ENCODE data around the gene ZNF468. TPM values are rescaled to one million over a fixed set of nuclear protein-coding genes. Genes with fewer than 3 reads are reported as not detected.
"Not testable (repeated sequence)": the region's sequence is repeated elsewhere in the genome, so short reads cannot be mapped to it uniquely, and the experiment has no call there.

The ZNF468 gene
- total RNA-seq = 37.2 TPM

DNA sequence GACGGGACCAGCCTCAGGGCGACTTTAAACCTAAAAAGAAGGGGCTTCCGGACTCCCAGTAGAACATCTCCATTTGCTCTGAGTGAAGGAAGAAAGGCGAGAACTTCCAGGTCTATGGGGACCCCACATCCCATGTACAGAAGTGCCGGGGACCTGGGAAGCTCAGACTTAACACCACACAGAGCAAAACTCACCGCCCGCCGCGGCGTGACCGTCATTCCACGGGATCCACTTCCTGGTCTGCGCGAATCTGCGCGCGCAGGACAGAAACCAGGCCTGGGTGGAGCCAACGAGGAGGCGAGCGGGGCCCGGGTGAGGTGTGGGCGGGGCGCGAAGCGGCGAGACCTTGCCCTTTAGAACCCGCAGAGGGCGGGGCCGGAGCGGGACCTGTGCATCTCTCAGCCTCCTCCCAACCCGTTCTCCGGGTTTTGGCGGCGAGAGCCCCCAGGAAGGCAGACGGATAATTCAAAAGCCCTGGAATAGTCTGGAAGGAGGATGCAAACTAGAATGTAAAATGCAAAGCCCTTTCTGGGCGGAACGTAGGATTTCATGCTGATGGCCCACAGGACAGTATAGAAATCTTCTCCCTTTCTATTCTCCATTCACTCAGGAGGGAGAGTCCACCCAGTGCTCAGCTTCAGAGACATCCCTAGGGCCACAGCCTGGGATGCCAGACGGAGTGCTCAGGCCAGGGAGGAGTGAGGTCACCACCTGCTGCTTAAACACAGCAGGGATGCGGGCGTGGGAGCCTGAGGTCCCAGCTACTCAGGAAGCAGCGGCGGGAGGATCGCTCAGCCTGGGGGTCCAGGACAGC, at the start of gene ZNF468:
TSS of gene ZNF468 (minus strand) at position 242 of the 814 bp plus-strand sequence. CDS start 3,347 bp downstream, outside the sequence.
- DNase-seq (ENCODE audit: low spot score) = peak; percentile 71

DNA sequence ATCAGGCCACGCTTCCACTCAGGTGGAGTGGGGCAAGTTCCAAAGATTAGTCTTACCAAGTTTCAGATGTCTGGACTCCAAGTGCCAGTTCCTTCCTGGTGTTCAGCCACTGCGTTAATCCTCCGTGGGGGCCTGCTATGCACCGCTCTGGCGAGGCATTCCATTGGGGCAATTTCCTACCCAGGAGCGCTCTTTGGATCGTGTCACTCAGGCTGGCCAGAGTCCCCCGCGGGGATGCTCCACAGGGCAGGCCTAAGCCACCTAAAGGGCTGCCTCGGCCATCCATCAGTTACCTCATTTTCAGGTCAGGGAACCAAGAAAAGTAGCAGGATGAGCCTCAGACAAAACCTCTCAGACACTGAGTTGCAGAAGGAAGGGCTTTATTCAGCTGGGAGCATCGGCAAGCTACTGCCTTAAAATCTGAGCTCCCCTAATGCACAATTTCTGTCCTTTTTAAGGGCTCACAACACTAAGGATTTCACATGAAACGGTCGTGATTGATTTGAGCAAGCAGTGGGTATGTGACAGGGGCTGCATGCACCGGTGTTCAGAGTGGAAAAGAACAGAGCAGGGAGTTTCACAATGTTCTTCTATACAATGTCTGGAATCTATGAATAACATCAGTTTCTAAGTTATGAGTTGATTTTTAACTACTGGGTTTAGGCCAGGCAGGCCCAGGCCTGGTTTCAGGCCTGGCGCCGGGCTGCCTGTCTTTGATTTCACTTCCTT, 46.8 kb upstream of the ZNF468 start:
- not testable (repeated sequence) for DNase-seq (ENCODE audit: low spot score)

DNA sequence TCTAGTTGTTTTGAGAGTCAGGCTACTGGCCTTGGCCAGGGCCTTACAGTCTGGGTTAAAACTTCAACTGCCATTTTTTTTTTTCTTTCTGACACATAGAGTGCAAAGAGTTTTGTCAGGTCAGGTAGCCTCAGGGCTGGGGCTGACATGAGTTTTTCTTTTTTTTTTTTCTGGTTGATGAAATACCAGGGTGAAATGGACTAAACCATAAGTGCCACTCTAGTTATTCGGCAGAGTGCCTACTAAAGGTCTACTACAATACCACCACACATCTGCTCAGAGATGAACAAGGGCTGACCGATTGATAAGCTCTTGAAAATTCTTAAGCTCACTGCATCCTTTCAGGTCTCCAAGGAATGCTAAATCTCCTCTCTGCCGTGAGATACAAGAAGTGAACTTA, 44.4 kb upstream of the ZNF468 start:
- DNase-seq (ENCODE audit: low spot score) = no peak

DNA sequence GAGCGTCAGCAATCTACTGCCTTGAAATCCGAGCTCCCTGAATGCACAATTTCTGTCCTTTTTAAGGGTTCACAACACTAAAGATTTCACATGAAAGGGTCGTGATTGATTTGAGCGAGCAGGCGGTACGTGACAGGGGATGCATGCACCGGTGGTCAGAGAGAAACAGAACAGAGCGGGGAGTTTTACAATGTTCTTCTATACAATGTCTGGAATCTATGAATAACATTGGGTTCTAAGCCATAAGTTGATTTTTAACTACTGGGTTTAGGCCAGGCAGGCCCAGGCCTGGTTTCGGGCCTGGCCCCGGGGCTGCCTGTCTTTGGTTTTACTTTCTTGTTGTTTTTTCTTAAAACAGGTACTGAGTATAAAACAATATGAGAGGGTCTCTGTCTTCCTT, 41.2 kb upstream of the ZNF468 start:
- not testable (repeated sequence) for DNase-seq (ENCODE audit: low spot score)

DNA sequence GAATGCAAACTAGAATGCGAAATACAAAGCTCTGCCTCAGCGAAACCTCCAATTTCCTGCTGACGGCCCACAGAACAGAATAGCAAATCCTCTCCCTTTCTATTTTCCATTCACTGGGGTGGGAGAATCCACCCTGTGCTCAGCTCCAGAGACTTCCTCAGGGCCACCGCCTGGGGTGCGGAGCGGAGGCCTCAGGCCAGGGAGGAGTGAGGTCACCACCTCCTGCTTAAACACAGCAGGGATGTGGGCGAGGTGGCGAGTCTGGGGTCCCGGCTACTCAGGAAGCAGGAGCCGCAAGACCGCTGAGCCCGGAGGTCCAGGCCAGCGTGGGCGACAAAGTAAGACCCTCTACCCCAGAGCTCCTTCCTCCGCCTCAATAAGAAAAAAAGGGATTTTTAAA, 40.7 kb upstream of the ZNF468 start:
- no peak for DNase-seq (ENCODE audit: low spot score)

DNA sequence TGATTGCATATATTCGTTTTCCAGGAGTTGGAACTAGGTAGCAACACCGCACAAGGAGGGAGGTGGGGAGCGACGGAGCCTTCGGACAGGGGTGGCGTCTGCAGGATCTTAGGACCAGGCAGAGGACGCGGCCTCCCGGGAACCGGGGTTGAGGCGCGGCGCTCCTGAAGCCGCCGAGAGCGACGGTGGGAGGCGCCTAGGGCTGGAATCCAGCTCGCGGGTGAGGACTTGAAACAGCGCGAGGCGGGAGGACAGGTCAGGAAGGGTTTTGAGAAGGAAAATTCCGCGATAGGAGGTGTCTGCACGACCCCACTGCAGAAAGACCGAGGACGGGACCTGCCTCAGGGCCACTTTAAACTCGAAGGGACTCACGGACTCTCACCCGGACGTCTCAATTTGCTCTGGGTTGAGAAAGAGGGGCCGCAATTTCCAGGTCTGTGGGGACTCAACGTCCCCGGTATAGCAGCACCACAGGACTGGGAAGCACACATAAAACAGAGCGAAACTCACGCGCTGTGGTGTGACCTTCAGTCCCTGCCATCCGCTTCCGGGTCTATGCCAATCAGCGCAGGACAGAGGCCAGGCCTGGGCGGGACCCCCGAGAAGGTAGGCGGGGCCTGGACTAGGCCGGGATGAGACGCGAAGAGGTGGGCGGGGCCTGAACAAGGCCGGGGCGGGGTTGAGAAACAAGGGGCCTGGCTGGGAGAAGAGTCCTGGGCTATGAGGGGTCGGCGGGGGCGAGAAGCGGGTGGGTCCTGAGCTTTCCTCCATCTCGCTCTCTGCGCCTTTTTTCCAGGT, 39.9 kb upstream of the ZNF468 start, which contains the start of gene ZNF320:
TSS of gene ZNF320 (minus strand) at position 498 of the 798 bp plus-strand sequence. CDS start 7,380 bp downstream, outside the sequence.
- DNase-seq (ENCODE audit: low spot score) = peak; percentile 97

DNA sequence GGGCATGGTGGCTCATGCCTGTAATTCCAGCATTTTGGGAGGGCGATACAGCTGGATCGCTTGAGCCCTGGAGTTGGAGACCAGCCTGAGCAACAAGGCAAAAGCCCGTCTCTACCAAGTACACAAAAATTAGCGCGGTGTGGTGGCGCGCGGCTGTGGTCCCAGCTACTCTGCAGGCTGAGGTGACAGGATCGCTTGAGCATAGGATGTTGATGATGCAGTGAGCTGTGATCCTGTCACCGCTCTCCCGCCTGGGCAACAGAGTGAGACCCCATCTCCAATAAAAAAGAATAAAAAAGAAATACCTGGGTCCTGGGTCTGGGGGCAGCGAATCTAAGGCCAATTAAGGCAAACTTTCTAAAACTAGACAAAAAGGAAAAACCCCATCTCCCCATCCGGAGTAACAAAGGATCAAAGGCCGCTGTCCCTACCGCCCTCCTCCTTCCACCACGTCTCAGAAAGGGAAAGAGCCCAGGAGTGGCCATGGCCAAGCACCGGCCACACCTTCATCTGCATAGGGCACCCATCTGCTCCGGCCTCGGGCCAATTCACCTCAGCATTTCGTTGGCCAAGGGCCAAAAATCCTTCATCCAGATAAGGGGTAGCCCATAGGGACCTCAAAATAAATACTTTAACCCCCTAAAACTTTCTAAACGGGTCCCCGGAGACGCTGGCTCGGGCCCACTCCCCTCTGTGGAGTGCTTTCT, 39.2 kb upstream of the ZNF468 start:
- DNase-seq (ENCODE audit: low spot score) = peak; percentile 45

DNA sequence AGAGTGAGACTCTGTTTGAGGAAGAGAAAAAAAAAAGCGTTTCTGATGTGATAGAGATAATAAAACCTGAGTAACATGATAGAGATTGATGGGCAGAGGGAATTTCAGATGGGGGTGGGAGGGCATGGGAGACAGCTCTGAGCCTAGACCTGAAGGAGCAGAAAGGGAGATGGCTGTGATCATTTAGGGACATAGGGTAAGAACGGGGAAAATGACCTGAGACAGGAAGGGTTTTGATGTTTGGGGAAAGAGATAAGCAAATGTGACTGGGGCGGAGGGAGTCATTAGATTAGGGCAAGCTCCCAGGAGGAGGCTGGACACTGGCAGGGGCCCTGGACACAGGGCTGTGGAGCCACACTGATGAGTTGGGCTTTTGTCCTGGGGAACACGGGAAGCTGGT, 33.9 kb upstream of the ZNF468 start:
- no peak for DNase-seq (ENCODE audit: low spot score)

DNA sequence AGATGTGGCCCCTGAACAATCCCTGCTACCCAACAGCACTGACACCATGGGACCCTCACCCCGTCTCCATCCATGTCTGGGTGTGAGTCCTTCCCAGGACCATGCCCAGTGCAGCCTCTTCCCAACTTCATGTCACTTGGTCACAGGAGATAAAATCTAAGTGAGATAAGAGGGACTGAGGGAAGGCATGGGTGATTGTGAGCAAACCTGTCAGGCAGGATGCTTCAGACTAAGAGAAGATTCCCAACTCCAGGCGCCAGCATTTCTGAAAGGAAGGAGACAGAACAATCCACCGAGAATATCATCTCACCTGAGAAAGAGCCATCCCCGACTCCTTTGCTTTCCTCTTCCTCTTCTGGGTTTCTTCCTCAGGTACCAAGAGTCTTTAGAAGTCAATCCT, 32.5 kb upstream of the ZNF468 start:
- DNase-seq (ENCODE audit: low spot score) = no peak

DNA sequence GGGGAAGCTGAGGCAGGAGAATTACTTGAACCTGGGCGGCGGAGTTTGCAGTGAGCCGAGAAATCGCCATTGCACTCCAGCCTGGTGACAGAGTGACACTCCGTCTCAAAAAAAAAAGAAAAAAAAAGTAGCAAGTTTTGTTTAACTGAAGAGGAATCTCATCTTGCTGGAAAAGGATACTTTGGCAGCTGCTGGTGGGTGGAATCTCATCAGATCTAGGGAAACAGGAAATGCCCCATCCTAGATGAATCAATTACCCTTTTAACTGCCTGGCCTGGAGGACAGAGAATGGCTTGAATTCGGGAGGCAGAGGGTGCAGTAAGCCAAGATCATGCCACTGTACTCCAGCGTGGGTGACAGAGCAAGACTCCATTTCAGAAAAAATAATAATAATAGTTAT, 31.7 kb upstream of the ZNF468 start:
- no peak for DNase-seq (ENCODE audit: low spot score)

DNA sequence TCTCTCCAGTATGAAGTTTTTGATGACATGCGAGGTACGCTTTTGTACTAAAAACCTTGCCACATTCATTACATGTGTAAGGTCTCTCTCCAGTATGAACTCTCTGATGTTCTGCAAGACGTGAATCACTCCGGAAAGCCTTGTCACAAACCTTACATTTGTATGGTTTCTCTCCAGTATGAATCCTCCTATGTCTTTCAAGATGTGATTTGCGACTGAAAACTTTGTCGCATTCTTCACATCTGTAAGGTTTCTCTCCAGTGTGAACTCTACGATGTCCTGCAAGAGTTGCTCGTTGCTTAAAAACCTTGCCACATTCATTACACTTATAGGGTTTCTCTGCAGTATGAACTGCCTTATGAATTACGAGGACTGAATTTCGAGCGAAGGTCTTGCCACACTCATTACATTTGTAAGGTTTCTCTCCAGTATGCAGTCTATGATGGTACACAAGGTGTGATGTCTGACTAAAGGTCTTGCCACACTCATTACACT, 23.5 kb upstream of the ZNF468 start:
- no peak for DNase-seq (ENCODE audit: low spot score)

DNA sequence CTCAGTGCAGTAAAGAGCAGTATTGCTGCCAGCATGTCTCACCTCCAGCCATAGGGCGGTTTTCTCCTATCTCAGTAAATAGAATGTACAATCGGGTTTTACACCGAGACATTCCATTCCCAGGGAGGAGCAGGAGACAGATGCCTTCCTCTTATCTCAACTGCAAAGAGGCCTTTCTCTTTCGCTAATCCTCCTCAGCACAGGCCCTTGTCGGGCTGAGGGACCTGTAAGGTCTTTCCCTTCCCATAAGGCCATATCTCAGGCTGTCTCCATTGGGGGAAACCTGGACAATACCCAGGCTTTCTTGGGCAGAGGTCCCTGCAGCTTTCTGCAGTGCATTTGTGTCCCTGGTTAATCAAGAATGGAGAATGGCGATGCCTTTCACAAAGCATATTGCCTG, 15.6 kb upstream of the ZNF468 start:
- DNase-seq (ENCODE audit: low spot score) = not testable (repeated sequence)

DNA sequence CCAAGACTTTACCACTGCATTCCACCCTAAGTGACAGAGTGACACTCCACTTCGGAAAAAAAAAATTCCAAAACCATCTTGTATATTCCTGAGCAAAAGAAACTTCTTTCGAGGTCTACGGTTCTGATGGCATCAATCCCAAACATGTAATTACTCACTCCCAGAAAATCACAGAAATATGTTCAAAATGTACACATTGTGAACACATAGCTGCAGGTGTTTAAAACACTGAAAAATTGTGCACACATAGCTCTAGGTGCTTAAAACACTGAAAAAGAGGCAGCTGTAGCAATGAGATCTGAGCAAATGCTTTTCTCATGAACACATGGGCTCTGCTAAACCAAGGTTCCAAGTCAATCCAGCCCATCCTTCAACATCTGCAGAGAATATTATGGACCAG, 14.0 kb upstream of the ZNF468 start:
- DNase-seq (ENCODE audit: low spot score) = no peak

DNA sequence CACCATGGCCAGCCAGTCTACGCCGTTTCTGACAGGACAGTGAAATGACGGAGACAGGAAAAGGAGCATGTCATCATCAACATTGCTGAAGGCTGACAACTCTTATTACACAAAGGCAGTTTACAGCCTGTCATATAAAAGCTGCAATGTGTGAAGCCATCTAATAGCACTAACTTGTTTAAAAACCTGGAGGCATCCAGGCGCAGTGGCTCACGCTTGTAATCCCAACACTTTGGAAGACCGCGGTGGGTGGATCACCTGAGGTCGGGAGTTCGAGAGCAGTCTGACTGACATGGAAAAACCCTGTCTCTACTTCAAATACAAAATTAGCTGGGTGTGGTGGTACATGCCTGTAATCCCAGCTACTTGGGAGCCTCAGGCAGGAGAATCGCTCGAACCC, 10.6 kb upstream of the ZNF468 start:
- not testable (repeated sequence) for DNase-seq (ENCODE audit: low spot score)

DNA sequence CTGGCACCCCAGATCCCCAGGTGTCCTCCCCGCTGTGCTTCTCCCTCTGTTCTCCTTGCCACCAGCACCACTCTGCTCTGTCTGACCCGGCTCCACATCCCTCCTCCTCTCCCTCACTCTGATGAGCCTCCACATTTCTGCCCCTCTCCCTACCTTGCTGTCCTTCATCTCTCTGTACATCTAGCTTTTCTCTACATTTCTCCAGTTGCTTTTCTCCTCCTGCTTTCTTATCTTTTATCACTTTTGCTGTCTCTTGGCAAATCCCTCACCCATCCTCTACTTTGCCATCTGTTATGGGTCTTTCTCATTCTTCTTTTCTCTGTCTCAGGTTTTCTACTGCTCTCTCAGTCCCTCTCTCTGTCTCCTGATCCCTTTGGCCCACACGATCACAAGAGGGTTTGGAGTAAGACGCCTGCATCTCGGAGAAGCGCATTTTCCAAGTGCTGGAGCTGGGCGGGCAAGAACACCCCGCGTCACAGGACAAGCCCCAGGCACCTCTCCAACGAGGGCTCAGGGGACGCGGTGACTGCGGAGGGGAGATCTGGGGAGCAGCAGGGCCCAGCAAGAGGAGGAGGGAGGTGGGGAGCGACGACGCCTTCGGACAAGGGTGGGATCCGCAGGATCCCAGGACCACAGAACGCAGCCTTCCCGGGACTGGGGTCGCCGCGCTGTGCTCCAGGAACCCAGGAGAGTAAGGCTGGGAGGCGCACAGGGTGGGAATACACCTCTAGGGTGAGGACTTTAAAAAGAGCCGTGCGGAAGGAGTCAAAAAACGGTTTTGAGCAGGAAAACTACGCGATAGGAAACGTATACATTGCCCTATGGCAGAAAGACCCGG, 660 bp downstream of the ZNF468 start:
- not testable (repeated sequence) for DNase-seq (ENCODE audit: low spot score)

DNA sequence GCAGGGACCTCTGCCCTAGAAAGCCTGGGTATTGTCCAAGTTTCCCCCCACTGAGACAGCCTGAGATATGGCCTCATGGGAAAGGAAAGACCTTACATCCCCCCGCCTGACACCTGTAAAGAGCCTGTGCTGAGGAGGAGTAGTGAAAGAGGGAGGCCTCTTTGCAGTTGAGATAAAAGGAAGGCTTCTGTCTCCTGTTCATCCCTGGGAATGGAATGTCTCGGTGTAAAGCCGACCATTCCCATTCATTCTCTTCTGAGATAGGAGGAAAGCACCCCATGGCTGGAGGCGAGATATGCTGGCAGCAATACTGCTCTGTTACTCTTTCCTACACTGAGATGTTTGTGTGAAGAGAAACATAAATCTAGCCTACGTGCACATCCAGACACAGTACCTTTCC, 10.1 kb downstream of the ZNF468 start:
- DNase-seq (ENCODE audit: low spot score) = not testable (repeated sequence)

DNA sequence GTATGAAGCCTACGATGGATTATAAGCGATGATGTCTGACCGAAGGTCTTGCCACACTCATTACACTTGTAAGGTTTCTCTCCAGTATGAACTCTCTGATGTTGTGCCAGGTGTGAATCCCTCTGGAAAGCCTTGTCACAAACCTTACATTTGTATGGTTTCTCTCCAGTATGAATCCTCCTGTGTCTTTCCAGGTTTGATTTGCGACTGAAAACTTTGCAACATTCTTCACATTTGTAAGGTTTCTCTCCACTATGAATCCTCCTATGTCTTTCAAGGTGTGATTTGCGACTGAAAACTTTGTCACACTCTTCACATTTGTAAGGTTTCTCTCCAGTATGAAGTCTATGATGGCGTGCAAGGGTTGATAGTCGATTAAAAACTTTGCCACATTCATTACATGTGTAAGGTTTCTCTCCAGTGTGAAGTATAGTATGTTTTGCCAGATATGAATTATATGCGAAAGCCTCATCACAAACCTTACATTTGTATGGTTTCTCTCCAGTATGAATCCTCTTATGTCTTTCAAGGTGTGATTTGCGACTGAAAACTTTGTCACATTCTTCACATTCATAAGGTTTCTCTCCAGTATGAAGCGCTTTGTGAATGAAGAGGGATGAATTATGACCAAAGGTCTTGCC, 16.5 kb downstream of the ZNF468 start:
- not testable (repeated sequence) for DNase-seq (ENCODE audit: low spot score)

DNA sequence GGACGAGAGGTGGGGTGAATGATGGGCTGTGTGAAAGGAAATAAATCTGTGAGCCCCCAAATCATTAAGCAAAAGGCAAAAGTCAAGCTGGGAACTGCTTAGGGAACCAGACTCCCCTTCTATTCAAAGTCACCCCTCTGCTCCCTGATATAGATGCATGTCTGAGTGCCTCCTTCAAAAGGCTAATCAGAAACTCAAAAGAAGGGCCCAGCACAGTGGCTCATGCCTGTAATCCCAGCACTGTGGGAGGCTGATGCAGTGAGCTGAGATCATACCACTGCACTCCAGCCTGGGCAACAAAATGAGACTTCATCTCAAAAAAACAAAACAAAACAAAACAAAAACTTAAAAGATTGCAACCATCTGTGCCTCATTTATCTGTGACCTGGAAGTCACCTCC, 23.1 kb downstream of the ZNF468 start:
- not testable (repeated sequence) for DNase-seq (ENCODE audit: low spot score)

DNA sequence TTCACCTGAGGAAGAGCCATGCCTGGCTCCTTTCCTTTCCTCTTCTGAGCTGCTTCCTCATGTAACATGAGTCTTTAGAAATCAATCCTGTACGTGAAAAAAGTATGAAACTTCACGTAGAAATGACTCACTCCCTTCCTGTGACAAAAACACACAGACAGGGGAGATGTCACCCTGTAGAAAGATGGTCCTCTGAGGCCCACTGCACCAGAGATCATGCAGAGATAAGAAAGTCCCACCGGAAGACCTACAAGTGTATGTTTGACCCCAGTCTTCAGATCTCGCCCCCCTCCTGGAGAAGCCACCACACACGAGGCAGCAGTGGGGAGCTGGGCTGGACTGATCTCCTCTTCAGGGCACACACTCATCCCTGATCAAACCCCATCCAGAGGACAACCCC, 23.9 kb downstream of the ZNF468 start:
- DNase-seq (ENCODE audit: low spot score) = not testable (repeated sequence)

DNA sequence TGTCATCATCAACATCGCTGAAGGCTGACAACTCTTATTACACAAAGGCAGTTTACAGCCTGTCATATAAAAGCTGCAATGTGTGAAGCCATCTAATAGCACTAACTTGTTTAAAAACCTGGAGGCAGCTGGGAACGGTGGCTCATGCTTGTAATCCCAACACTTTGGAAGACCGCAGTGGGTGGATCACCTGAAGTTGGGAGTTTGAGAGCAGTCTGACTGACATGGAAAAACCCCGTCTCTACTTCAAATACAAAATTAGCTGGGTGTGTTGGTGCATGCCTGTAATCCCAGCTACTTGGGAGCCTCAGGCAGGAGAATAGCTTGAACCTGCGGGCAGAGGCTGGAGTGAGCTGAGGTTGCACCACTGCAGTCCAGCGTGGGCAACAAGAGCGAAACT, 27.6 kb downstream of the ZNF468 start:
- not testable (repeated sequence) for DNase-seq (ENCODE audit: low spot score)

Measured in mucosa of gallbladder (tissue), 1 donor.